ENCODE results near the gene BEST2. TPM values are rescaled to one million over a fixed set of nuclear protein-coding genes. Genes with fewer than 3 reads are reported as not detected.
A peak's percentile ranks its signal among the peaks of the same experiment; 100 is the strongest.
"Not testable (repeated sequence)": the region's sequence is repeated elsewhere in the genome, so short reads cannot be mapped to it uniquely, and the experiment has no call there.

Gene BEST2
- total and polyA plus RNA-seq, 2 donors: 0.46 TPM; not detected in 1

DNA sequence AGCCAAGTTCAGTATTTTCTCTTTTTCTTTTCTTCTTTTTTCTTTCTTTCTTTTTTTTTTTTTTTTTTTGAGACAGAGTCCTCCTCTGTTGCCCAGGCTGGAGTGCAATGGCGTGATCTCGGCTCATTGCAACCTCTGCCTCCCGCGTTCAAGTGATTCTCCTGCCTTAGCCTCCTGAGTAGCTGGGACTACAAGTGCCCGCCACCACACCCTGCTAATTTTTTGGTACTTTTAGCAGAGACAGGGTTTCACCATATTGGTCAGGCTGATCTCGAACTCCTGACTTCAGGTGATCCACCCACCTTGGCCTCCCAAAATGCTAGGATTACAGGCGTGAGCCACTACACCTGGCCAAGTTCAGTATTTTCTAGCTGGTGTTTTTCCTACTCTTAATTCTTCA, 46.0 kb downstream of the BEST2 start:
- not testable (repeated sequence) for H3K4me3 ChIP-seq (ENCODE audit: low read length in 2 of 2); H3K9me3 ChIP-seq (ENCODE audit: control insufficient read depth in 2 of 2, insufficient read depth in 1 of 2, low read length in 1 of 2); DNase-seq (ENCODE audit: low read depth in 6 of 9, low spot score in 9 of 9); H3K27ac ChIP-seq (ENCODE audit: low read depth in 1 of 2, low read length in 1 of 2)
- Histone ChIP-seq H3K36me3 (ENCODE audit: control insufficient read depth in 2 of 2, insufficient read depth in 2 of 2, low read length in 1 of 2) (peaks cover 13 to 19% of the 10 kb centered on the region in 2 donors), H3K27me3 (ENCODE audit: control insufficient read depth in 2 of 2, insufficient read depth in 1 of 2, low read length in 1 of 2) (peaks cover 0 to 29% of the 10 kb centered on the region in 2 donors), H3K4me1 (ENCODE audit: control insufficient read depth in 2 of 2, insufficient read depth in 2 of 2, low read length in 2 of 2) (peaks cover 11 to 44% of the 10 kb centered on the region in 2 donors)
- WGBS: 97% methylated on average over 7 of the region's 7 CpGs

DNA sequence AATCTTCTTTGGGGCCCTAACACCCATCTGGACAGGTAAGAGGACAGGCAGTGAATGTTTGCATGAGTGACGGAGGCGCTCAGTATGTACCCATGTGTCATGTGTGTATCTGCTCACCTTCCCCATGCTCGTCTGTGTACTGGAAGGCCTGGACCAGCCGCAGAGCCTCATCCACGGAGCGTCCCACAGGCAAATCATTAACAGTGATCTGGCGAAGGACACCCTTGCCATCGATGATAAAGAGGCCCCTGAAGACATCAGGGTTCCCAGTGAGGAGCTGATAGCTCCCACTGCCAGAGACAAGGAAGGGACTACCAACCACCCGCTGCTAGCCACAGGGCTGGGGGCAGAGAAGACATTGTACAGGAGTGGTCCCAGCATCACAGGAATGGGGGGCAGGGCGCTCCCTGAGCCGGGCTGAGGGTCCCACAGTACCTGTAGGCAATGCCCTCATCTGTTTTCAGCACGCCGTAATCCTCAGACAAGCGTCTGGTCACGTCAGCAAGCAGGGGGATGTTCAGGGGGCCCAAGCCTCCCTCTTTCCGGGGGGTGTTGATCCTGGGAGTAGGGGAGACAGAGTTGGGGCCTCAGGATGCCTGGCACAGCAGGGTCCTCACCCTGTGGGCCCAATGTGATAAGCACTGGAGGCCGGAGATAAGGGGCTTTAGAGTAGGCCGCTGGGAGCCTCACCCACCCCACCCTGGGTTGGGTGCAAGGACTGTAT, 48.3 kb downstream of the BEST2 start:
- 99% methylated on average over 18 of the region's 18 CpGs for WGBS
- no peak for DNase-seq (ENCODE audit: low read depth in 6 of 9, low spot score in 9 of 9)
- no peak overlapping the region for H3K4me3 ChIP-seq (ENCODE audit: low read length in 2 of 2)
- H3K4me1 ChIP-seq (ENCODE audit: control insufficient read depth in 2 of 2, insufficient read depth in 2 of 2, low read length in 2 of 2): peaks cover 11 to 35% of the 10 kb centered on the region in 2 donors
- H3K9me3 ChIP-seq (ENCODE audit: control insufficient read depth in 2 of 2, insufficient read depth in 1 of 2, low read length in 1 of 2): peaks cover 0 to 3% of the 10 kb centered on the region in 2 donors
- peaks cover 13 to 19% of the 10 kb centered on the region in 2 donors for H3K36me3 ChIP-seq (ENCODE audit: control insufficient read depth in 2 of 2, insufficient read depth in 2 of 2, low read length in 1 of 2)
- H3K27me3 ChIP-seq (ENCODE audit: control insufficient read depth in 2 of 2, insufficient read depth in 1 of 2, low read length in 1 of 2): peaks cover 0 to 37% of the 10 kb centered on the region in 2 donors
- H3K27ac ChIP-seq (ENCODE audit: low read depth in 1 of 2, low read length in 1 of 2): peak overlapping the region in 1 of 2 donors; percentile 5

DNA sequence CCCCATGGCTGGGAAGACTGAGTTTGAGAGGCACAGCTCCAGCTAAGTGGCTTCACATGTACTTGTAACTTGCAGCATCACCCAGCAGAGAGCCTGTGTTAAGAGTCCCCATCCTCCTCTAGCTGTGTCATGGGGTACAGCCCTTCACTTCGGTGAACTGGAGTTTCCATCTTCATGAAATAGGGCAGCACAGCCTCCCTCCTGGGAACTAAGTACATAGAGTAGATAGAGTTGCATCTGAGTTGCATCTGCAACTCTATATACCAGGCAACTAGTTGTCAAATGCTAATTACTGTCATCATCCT, 48.8 kb downstream of the BEST2 start:
- WGBS: 98% methylated on average over 1 of the region's 1 CpG
- H3K9me3 ChIP-seq (ENCODE audit: control insufficient read depth in 2 of 2, insufficient read depth in 1 of 2, low read length in 1 of 2): peaks cover 0 to 3% of the 10 kb centered on the region in 2 donors
- peak overlapping the region; percentile 69 to 91 for H3K4me3 ChIP-seq (ENCODE audit: low read length in 2 of 2)
- H3K36me3 ChIP-seq (ENCODE audit: control insufficient read depth in 2 of 2, insufficient read depth in 2 of 2, low read length in 1 of 2): peaks cover 13 to 19% of the 10 kb centered on the region in 2 donors
- H3K4me1 ChIP-seq (ENCODE audit: control insufficient read depth in 2 of 2, insufficient read depth in 2 of 2, low read length in 2 of 2): peaks cover 11 to 35% of the 10 kb centered on the region in 2 donors
- no peak for DNase-seq (ENCODE audit: low read depth in 6 of 9, low spot score in 9 of 9)
- no peak overlapping the region for H3K27ac ChIP-seq (ENCODE audit: low read depth in 1 of 2, low read length in 1 of 2)
- H3K27me3 ChIP-seq (ENCODE audit: control insufficient read depth in 2 of 2, insufficient read depth in 1 of 2, low read length in 1 of 2): peaks cover 0 to 37% of the 10 kb centered on the region in 2 donors

DNA sequence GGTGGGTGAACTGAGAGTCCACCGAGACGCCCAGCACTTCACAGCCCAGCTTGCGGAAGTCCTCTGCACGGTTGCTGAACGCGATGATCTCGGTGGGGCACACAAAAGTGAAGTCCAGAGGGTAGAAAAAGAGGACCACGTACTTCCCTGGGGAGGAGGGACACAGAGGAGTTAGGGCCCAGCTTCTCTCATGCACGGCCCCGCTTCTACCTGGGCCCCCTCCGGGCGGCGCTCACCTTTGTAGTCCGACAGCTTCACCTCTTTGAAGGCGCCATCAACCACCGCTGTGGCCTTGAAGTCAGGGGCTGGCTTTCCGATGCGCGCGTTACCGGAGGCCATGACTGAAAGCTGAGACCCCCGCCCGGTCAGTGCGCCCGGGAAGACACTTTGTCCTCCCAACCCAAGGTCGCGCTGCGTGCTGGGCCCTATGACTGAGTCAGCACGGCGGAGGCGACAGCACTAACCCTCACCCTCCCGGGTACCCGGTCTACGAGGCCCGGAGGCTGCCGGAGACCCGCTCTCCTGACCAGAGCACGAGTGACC, 49.4 kb downstream of the BEST2 start:
- H3K9me3 ChIP-seq (ENCODE audit: control insufficient read depth in 2 of 2, insufficient read depth in 1 of 2, low read length in 1 of 2): peaks cover 0 to 3% of the 10 kb centered on the region in 2 donors
- H3K36me3 ChIP-seq (ENCODE audit: control insufficient read depth in 2 of 2, insufficient read depth in 2 of 2, low read length in 1 of 2): peaks cover 13 to 19% of the 10 kb centered on the region in 2 donors
- peak overlapping the region; percentile 69 to 91 for H3K4me3 ChIP-seq (ENCODE audit: low read length in 2 of 2)
- H3K27me3 ChIP-seq (ENCODE audit: control insufficient read depth in 2 of 2, insufficient read depth in 1 of 2, low read length in 1 of 2): peaks cover 0 to 37% of the 10 kb centered on the region in 2 donors
- 25% methylated on average over 38 of the region's 38 CpGs for WGBS
- peaks cover 11 to 34% of the 10 kb centered on the region in 2 donors for H3K4me1 ChIP-seq (ENCODE audit: control insufficient read depth in 2 of 2, insufficient read depth in 2 of 2, low read length in 2 of 2)
- peak overlapping the region in 1 of 2 donors; percentile 37 for H3K27ac ChIP-seq (ENCODE audit: low read depth in 1 of 2, low read length in 1 of 2)
- peak in 1 of 9 donors; percentile 33 for DNase-seq (ENCODE audit: low read depth in 6 of 9, low spot score in 9 of 9)

DNA sequence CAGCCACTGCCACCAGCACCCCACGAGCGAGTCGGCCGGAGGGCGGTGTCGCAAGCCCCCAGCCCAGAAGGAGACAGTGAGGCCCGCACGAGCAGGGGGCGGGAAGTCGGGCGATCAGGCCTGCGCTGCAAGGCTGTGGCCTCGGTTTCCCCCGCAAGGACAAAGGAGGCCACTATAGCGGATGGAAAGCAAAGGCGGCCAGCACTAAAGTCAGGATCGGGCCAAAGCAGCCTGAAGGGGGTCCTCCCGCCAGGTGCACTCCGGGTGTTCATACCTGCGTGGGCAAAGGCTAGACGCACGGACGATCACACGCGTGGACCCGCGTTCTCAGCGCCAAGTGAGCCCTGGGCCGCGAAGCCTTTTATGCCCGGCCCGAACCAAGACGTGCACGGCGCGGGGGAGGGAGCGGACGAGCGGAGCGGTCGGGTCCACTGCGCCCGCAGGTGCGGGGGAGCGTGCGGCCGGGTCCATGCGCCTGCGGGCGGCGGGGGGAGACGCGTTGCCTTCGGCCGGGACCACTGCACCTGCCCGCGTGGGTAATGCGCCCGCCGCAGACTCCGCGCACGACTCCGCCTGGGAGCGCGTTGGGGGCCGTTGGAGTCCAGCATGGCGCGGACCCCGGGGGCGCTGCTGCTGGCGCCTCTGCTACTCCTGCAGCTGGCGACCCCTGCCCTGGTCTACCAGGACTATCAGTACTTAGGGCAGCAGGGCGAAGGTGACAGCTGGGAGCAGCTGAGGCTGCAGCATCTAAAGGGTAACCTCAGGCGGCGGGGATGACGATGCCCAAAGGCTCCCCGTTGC, 50.1 kb downstream of the BEST2 start, which contains the start of the genes PRDX2 and THSD8:
TSS of gene PRDX2 (minus strand) at position 335 of the 801 bp plus-strand sequence. CDS start 539 bp downstream, outside the sequence.
TSS of gene THSD8 (plus strand) at position 604 of the 801 bp plus-strand sequence. CDS start at position 607, 3 bp downstream.
- Histone ChIP-seq H3K27ac (ENCODE audit: low read depth in 1 of 2, low read length in 1 of 2) (peak within 1 kb of the TSS in 1 of 2 donors; percentile 46), H3K4me1 (ENCODE audit: control insufficient read depth in 2 of 2, insufficient read depth in 2 of 2, low read length in 2 of 2) (peaks cover 12 to 34% of the 10 kb centered on the region in 2 donors), H3K36me3 (ENCODE audit: control insufficient read depth in 2 of 2, insufficient read depth in 2 of 2, low read length in 1 of 2) (peaks cover 13 to 19% of the 10 kb centered on the region in 2 donors), H3K4me3 (ENCODE audit: low read length in 2 of 2) (peak within 1 kb of the TSS; percentile 69 to 91), H3K9me3 (ENCODE audit: control insufficient read depth in 2 of 2, insufficient read depth in 1 of 2, low read length in 1 of 2) (peaks cover 0 to 3% of the 10 kb centered on the region in 2 donors), H3K27me3 (ENCODE audit: control insufficient read depth in 2 of 2, insufficient read depth in 1 of 2, low read length in 1 of 2) (peaks cover 0 to 37% of the 10 kb centered on the region in 2 donors)
- peak in 4 of 9 donors; percentile 61 to 83 (median 76) for DNase-seq (ENCODE audit: low read depth in 6 of 9, low spot score in 9 of 9)
- WGBS: under 1% methylated on average over 78 of the region's 78 CpGs

DNA sequence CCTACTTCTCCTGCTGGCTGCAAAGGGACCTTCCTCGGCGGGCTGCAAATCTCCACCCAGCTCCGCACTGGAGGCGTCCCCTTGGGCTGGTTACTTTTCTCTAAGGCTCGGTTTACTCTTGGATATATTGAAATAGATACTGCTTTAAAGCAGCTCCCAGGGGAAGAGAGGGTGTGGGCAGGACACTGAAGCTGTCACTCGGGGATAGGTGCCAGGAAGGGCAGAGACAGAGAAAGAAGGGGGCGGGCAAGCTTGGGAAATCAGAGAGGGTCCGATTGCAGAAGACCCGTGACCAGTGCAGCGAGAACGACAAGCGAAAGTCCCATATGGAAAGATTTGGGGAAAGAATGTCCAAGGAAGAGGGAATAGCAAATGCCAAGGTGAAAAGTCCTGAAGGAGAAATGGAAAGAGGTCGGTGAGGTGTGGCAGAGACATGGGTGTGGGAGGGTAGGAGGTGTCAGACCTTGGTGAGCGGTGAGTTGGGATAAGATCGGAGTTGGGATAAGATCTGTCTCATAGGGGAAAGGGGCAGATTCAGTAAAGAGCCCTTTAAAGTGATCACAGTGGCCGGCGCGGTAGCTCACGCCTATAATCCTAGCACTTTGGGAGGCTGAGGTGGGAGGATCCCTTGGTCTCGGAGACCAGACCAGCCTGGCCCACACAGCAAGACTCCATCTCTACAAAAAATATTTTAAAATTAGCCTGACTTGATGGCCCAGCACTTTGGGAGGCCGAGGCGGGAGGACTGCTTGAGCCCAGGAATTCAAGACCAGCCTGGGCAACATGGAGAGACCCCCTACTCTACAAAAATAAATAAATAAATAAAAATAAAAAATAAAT, 50.9 kb downstream of the BEST2 start:
- no peak for DNase-seq (ENCODE audit: low read depth in 6 of 9, low spot score in 9 of 9)
- Histone ChIP-seq H3K9me3 (ENCODE audit: control insufficient read depth in 2 of 2, insufficient read depth in 1 of 2, low read length in 1 of 2) (peaks cover 0 to 3% of the 10 kb centered on the region in 2 donors), H3K27ac (ENCODE audit: low read depth in 1 of 2, low read length in 1 of 2) (no peak overlapping the region), H3K4me3 (ENCODE audit: low read length in 2 of 2) (peak overlapping the region; percentile 69 to 91), H3K27me3 (ENCODE audit: control insufficient read depth in 2 of 2, insufficient read depth in 1 of 2, low read length in 1 of 2) (peaks cover 0 to 37% of the 10 kb centered on the region in 2 donors), H3K36me3 (ENCODE audit: control insufficient read depth in 2 of 2, insufficient read depth in 2 of 2, low read length in 1 of 2) (peaks cover 15 to 16% of the 10 kb centered on the region in 2 donors), H3K4me1 (ENCODE audit: control insufficient read depth in 2 of 2, insufficient read depth in 2 of 2, low read length in 2 of 2) (peaks cover 18 to 42% of the 10 kb centered on the region in 2 donors)
- 58% methylated on average over 22 of the region's 22 CpGs for WGBS

DNA sequence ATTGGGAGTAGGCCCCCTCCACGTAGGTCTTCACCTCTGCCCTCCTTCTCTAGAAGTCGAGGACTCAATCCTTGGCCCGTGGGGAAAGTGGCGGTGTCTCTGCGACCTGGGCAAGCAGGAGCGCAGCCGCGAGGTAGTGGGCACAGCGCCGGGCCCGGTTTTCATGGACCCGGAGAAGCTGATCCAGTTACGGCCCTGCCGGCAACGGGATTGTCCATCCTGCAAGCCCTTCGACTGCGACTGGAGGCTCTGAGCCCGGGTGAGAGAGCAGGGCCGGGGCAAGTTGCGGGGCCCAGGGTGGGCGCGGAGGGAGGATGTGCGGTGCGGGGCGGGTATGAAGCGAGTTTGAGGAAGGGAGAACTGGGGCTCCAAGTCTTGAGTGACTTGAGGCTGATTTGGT, 52.5 kb downstream of the BEST2 start:
- DNase-seq (ENCODE audit: low read depth in 6 of 9, low spot score in 9 of 9): no peak
- Histone ChIP-seq H3K27ac (ENCODE audit: low read depth in 1 of 2, low read length in 1 of 2) (no peak overlapping the region), H3K36me3 (ENCODE audit: control insufficient read depth in 2 of 2, insufficient read depth in 2 of 2, low read length in 1 of 2) (peaks cover 19 to 25% of the 10 kb centered on the region in 2 donors), H3K9me3 (ENCODE audit: control insufficient read depth in 2 of 2, insufficient read depth in 1 of 2, low read length in 1 of 2) (peaks cover 0 to 3% of the 10 kb centered on the region in 2 donors), H3K4me1 (ENCODE audit: control insufficient read depth in 2 of 2, insufficient read depth in 2 of 2, low read length in 2 of 2) (peaks cover 18 to 42% of the 10 kb centered on the region in 2 donors), H3K4me3 (ENCODE audit: low read length in 2 of 2) (no peak overlapping the region), H3K27me3 (ENCODE audit: control insufficient read depth in 2 of 2, insufficient read depth in 1 of 2, low read length in 1 of 2) (peaks cover 0 to 37% of the 10 kb centered on the region in 2 donors)
- WGBS: 97% methylated on average over 26 of the region's 26 CpGs
